Sigmoid colon (tissue), 4 donors: ENCODE measurements around the gene TRANK1.

Source experiments
- CTCF ChIP-seq, 4 experiments: fragments of 450-650 bp in 3 of 4; fragments of 200-600 bp in 1 of 4; IDR thresholded peaks; one replicate each; pipeline ENCODE4 v1.5.1; 2016 to 2019; ENCODE audit warnings: antibody characterized with exemption in 4 of 4, mild to moderate bottlenecking in 3 of 4, moderate library complexity in 2 of 4
- EP300 ChIP-seq, 4 donors: sonication (generic); formaldehyde crosslinking; IDR thresholded peaks; one replicate each; pipeline ENCODE4 v1.6.1; 2017; ENCODE audit warnings: antibody characterized with exemption in 4 of 4
- POLR2A ChIP-seq, 2 donors: fragments of 450-650 bp; IDR thresholded peaks; one replicate each; pipeline ENCODE4 v1.6.1; 2016; ENCODE audit warnings: antibody characterized with exemption in 2 of 2, mild to moderate bottlenecking in 2 of 2, moderate library complexity in 2 of 2
- POLR2AphosphoS5 ChIP-seq, 4 donors: sonication (generic); formaldehyde crosslinking; IDR thresholded peaks; one replicate each; pipeline ENCODE4 v1.6.1; 2017; ENCODE audit warnings: antibody characterized with exemption in 4 of 4

GRCh38 chr3:36813305-36813704 lies 131.5 kb downstream of the TRANK1 start:
- TF ChIP-seq CTCF (IDR thresholded peaks at IDR 0.05) (no peak), POLR2A (IDR thresholded peaks at IDR 0.05) (no peak), EP300 (IDR thresholded peaks at IDR 0.05) (no peak), POLR2AphosphoS5 (IDR thresholded peaks at IDR 0.05) (no peak)
